ENCODE measurements around the gene CACNA1B. TPM values are rescaled to one million over a fixed set of nuclear protein-coding genes. Genes with fewer than 3 reads are reported as not detected.

The CACNA1B gene
- total and polyA plus RNA-seq, 2 of the 13 experiments (the other 11 are each of a cell fraction or from before 2014, with no cell fraction given), result under 0.01 to 0.04 TPM

DNA sequence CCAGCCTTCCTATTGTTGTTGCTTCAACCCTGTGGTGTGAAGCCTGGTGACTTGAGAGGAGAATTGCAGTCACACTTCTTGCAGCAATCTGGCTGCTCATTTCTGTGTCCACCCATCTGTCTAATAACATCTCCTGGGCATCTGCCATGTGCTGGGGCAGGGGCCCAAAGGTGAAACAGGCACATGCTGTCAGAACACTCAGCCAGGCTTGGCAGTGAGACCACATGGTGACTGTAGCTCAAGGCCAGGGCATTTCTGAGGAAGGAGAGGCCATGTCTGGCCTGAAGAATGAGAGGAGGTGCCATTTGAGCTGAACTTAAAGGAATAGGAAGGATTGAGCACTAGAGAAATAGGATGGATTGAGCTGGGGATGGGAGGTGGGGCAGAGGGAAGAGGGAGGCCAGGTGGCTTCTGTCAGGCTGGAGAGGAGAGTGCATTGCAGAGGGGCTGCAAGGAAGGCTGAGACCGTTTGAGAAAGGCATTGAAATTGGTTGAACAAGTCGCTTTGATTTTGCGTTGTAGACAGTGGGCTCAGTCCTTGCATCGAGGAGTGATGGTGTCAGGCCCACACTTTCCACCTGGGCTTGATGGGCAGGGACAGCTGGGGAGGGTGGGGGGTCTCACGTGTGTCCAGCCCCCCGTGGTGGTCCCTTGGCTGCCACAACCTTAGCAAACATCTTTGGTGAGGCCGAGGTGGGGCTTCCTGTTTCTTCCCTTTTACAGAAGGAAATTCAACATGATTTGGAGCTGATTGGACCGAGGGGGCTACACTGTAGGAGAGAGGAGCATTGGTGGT is 222.4 kb downstream of the CACNA1B start (continued):
- no peak for TF ChIP-seq ZNF414 (CRISPR knock-in tag; IDR thresholded peaks at IDR 0.05)
- no peak for TF ChIP-seq MLLT10 (CRISPR knock-in tag; IDR thresholded peaks at IDR 0.05)
- no peak for TF ChIP-seq KDM5A (IDR thresholded peaks at IDR 0.05; ENCODE audit: borderline replicate concordance, low read length)
- no peak for TF ChIP-seq CCAR2 (optimal IDR thresholded peaks at IDR 0.05; ENCODE audit: low read depth, low read length)

GRCh38 chr9:138100711-138101350 is 223.2 kb downstream of the CACNA1B start:
- in situ Hi-C loops (cut with HindIII; ENCODE audit: extremely low pct_ligation_motif_present, low pct_unique_long_range_greater_than_20kb), result no loop called here
- DNase-seq (ENCODE audit: low spot score), result no peak
- peaks cover 5 to 13% of the 10 kb centered on the region in 2 experiments; a peak in 2 of 5 replicates for H3K27me3 ChIP-seq (ENCODE audit: control insufficient read depth in 1 of 2, insufficient read depth in 2 of 2, low read length in 2 of 2)

More at GRCh38 chr9:138100711-138101350, 223.2 kb downstream of the CACNA1B start:
- Histone ChIP-seq H3K27ac (ENCODE audit: extremely low read length, insufficient read depth, low read length) (no peak overlapping the region), H3K4me1 (ENCODE audit: insufficient read depth, low read length) (no peaks in the 10 kb centered on the region), H3K9me3 (ENCODE audit: low read length) (no peaks in the 10 kb centered on the region), H3K4me2 (ENCODE audit: low read depth, low read length) (no peak overlapping the region), H2AFZ (ENCODE audit: low read length) (no peak overlapping the region), H3K36me3 (replicated peaks in 1 of 2; ENCODE audit: control insufficient read depth in 1 of 2, insufficient read depth in 2 of 2, low read length in 2 of 2) (no peaks in the 10 kb centered on the region), H4K20me1 (ENCODE audit: insufficient read depth, low read length) (no peaks in the 10 kb centered on the region), H3K9ac (ENCODE audit: insufficient read depth, low read depth, low read length) (no peak overlapping the region), H3K79me2 (ENCODE audit: insufficient read depth, low read length) (no peaks in the 10 kb centered on the region), H3K4me3 (replicated peaks in 1 of 3; ENCODE audit: insufficient read depth in 1 of 3, low read depth in 2 of 3, low read length in 3 of 3) (no peak overlapping the region)
- TF ChIP-seq NFE2L1 (CRISPR knock-in tag; IDR thresholded peaks at IDR 0.05; ENCODE audit: borderline replicate concordance), result no peak
- TF ChIP-seq, protein P1, sequence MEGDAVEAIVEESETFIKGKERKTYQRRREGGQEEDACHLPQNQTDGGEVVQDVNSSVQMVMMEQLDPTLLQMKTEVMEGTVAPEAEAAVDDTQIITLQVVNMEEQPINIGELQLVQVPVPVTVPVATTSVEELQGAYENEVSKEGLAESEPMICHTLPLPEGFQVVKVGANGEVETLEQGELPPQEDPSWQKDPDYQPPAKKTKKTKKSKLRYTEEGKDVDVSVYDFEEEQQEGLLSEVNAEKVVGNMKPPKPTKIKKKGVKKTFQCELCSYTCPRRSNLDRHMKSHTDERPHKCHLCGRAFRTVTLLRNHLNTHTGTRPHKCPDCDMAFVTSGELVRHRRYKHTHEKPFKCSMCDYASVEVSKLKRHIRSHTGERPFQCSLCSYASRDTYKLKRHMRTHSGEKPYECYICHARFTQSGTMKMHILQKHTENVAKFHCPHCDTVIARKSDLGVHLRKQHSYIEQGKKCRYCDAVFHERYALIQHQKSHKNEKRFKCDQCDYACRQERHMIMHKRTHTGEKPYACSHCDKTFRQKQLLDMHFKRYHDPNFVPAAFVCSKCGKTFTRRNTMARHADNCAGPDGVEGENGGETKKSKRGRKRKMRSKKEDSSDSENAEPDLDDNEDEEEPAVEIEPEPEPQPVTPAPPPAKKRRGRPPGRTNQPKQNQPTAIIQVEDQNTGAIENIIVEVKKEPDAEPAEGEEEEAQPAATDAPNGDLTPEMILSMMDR (CRISPR knock-in tag; IDR thresholded peaks at IDR 0.05), result peak; percentile 41
- no peak for TF ChIP-seq ZNF891 (CRISPR knock-in tag; IDR thresholded peaks at IDR 0.05)
- 0 out of 2 replicates have a peak, but pooled peaks have one; percentile 24 for TF ChIP-seq CEBPB (IDR thresholded peaks at IDR 0.05; ENCODE audit: borderline replicate concordance, low read depth, low read length)
- TF ChIP-seq STAG1 (CRISPR knock-in tag; IDR thresholded peaks at IDR 0.05), result peak; percentile 22; the same call in 1 of the 2 replicates
- ChIA-PET POLR2A (no interaction called here), CTCF (ENCODE audit: low intra/inter-chr PET ratio, low total read pairs) (no interaction called here)
- ATAC-seq, result no peak
- intact Hi-C loops (cut with micrococcal nuclease; ENCODE audit: unreplicated experiment), result no loop called here
- no TSS peak for BruUV-seq (replicated peaks)
- FAIRE-seq, result no peak
- whole genome bisulfite sequencing (ENCODE audit: low lambda C conversion rate), result 46% methylated on average over 21 of the region's 30 CpGs

Measured in HepG2 (cell line).